ENCODE results near the gene ARPC4.

DNA sequence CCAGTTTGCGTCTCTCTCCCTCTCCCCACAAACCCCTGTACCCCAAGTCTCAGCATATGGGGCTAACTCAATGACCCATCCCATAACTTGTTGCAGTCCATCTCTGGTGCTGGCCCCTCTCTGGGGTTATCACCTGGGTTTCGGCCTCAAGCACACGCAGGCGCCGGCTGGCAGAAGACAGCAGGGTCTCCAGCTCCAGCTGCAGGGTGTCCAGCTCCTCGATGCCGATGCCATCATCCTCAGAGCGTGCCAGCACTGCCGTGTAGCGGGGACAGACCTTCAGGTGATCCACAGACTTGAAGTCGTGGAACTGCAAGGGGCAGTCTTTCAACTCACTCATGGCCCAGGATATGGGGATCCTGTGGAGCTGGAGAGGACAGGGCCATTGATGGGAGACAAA is 1.8 kb upstream of the ARPC4 start:
- TF ChIP-seq, protein P1, sequence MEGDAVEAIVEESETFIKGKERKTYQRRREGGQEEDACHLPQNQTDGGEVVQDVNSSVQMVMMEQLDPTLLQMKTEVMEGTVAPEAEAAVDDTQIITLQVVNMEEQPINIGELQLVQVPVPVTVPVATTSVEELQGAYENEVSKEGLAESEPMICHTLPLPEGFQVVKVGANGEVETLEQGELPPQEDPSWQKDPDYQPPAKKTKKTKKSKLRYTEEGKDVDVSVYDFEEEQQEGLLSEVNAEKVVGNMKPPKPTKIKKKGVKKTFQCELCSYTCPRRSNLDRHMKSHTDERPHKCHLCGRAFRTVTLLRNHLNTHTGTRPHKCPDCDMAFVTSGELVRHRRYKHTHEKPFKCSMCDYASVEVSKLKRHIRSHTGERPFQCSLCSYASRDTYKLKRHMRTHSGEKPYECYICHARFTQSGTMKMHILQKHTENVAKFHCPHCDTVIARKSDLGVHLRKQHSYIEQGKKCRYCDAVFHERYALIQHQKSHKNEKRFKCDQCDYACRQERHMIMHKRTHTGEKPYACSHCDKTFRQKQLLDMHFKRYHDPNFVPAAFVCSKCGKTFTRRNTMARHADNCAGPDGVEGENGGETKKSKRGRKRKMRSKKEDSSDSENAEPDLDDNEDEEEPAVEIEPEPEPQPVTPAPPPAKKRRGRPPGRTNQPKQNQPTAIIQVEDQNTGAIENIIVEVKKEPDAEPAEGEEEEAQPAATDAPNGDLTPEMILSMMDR (IDR thresholded peaks at IDR 0.05): no peak
- no peak for TF ChIP-seq POLR2AphosphoS5 (IDR thresholded peaks at IDR 0.05)
